SK-N-SH (cell line): ENCODE results near the gene FCHO1. TPM values are rescaled to one million over a fixed set of nuclear protein-coding genes. Genes with fewer than 3 reads are reported as not detected.

Experiments
- CTCF ChIA-PET: fragments of 300-600, 350-600 bp; formaldehyde crosslinking; extraction: SDS; loops from one replicate; lab custom pipeline; 2021; lab: Yijun Ruan, JAX
- POLR2A ChIA-PET: fragments of 350-600 bp; sonication (Branson Sonifier 250); formaldehyde crosslinking; extraction: SDS; loops from one replicate; lab custom pipeline; 2020; ENCODE audit warnings: antibody characterized with exemption, inconsistent platforms; lab: Yijun Ruan, JAX
- DNase-seq: peaks from one replicate; pipeline ENCODE4 v3.0.0; 2012
- H2AFZ ChIP-seq: fragments of 200-600 bp; sonication (generic); 2 replicates; pipeline ENCODE4 v1.8.1; 2016; ENCODE audit warnings: antibody characterized with exemption, mild to moderate bottlenecking, low read depth
- H3F3A ChIP-seq: fragments of 200-600 bp; sonication (generic); replicated peaks from 2 replicates; pipeline ENCODE3; 2016; ENCODE audit warnings: antibody characterized with exemption, mild to moderate bottlenecking; ENCODE audit not compliant: insufficient read depth
- H3K27ac ChIP-seq, 2 experiments: fragments of 200-500 bp in 1 of 2; fragments of 200-600 bp in 1 of 2; sonication (Bioruptor generic) in 1 of 2; sonication (generic), shearing (Covaris generic) in 1 of 2; 2 replicates each; pipeline versions ENCODE4 v1.5.1 to v1.6.1; 2014 to 2016; ENCODE audit warnings: low read depth in 2 of 2, inconsistent platforms in 1 of 2, low read length in 1 of 2, mild to moderate bottlenecking in 1 of 2, mixed read lengths in 1 of 2
- H3K27me3 ChIP-seq: fragments of 200-600 bp; sonication (generic), shearing (Covaris generic); 2 replicates; pipeline ENCODE4 v1.6.1; 2016; ENCODE audit warnings: mixed run types; ENCODE audit not compliant: insufficient read depth
- H3K36me3 ChIP-seq, 2 experiments: fragments of 200-500 bp in 1 of 2; fragments of 200-600 bp in 1 of 2; sonication (Bioruptor generic) in 1 of 2; sonication (generic) in 1 of 2; replicated peaks in 1 of 2; 2 replicates each; pipeline versions ENCODE3 to v1.5.1; 2014 to 2016; ENCODE audit warnings: low read length in 1 of 2, mild to moderate bottlenecking in 1 of 2; ENCODE audit not compliant: insufficient read depth in 2 of 2, control insufficient read depth in 1 of 2
- H3K4me1 ChIP-seq, 2 experiments: fragments of 200-500 bp in 1 of 2; fragments of 200-600 bp in 1 of 2; sonication (Bioruptor generic) in 1 of 2; sonication (generic), shearing (Covaris generic) in 1 of 2; 2 replicates each; pipeline versions ENCODE4 v1.5.1 to v1.6.1; 2014 to 2016; ENCODE audit warnings: low read depth in 1 of 2, low read length in 1 of 2, mixed run types in 1 of 2; ENCODE audit not compliant: insufficient read depth in 2 of 2, control insufficient read depth in 1 of 2
- H3K4me2 ChIP-seq: fragments of 200-600 bp; sonication (generic), shearing (Covaris generic); 2 replicates; pipeline ENCODE4 v1.6.1; 2017; ENCODE audit warnings: mixed run types
- H3K4me3 ChIP-seq, 2 experiments: fragments of 200-500 bp in 1 of 2; fragments of 200-600 bp in 1 of 2; sonication (Bioruptor generic) in 1 of 2; sonication (generic), shearing (Covaris generic) in 1 of 2; 2 replicates each; pipeline versions ENCODE4 v1.5.1 to v1.8.1; 2014 to 2016; ENCODE audit warnings: low read depth in 2 of 2, inconsistent platforms in 1 of 2, low read length in 1 of 2, mild to moderate bottlenecking in 1 of 2, mixed read lengths in 1 of 2, moderate library complexity in 1 of 2
- H3K79me2 ChIP-seq: fragments of 200-600 bp; sonication (generic); 2 replicates; pipeline ENCODE4 v1.8.1; 2017; ENCODE audit warnings: mild to moderate bottlenecking; ENCODE audit not compliant: insufficient read depth
- H3K9ac ChIP-seq: fragments of 200-600 bp; sonication (generic); 2 replicates; pipeline ENCODE4 v1.6.1; 2017; ENCODE audit warnings: mixed run types
- H3K9me2 ChIP-seq: fragments of 200-600 bp; sonication (generic); 2 replicates; pipeline ENCODE4 v1.6.1; 2017; ENCODE audit warnings: mixed run types
- H3K9me3 ChIP-seq: fragments of 200-600 bp; sonication (generic); 2 replicates; pipeline ENCODE4 v1.6.1; 2017; ENCODE audit warnings: mixed run types, mild to moderate bottlenecking, moderate library complexity
- H4K20me1 ChIP-seq: fragments of 200-600 bp; sonication (generic); 2 replicates; pipeline ENCODE4 v1.6.1; 2017; ENCODE audit warnings: mild to moderate bottlenecking, mixed run types; ENCODE audit not compliant: insufficient read depth
- CTCF ChIP-seq: fragments of 200-600 bp; sonication (generic); IDR thresholded peaks from 2 replicates; pipeline ENCODE4 v1.6.1; 2017; ENCODE audit warnings: antibody characterized with exemption, mild to moderate bottlenecking, moderate library complexity
- FOSL2 ChIP-seq: IDR thresholded peaks from 2 replicates; pipeline ENCODE4 v1.4.0; 2012; ENCODE audit warnings: low read depth, mild to moderate bottlenecking, moderate library complexity, borderline replicate concordance
- GATA2 ChIP-seq: sonication (generic); formaldehyde crosslinking; IDR thresholded peaks from 2 replicates; pipeline ENCODE4 v1.5.0; 2020; ENCODE audit warnings: mild to moderate bottlenecking, missing genetic modification reagents
- IRF3 ChIP-seq: fragments of 150-350 bp; IDR thresholded peaks from 2 replicates; pipeline ENCODE4 v1.6.1; 2016; ENCODE audit warnings: mild to moderate bottlenecking, low read depth, low read length
- JUND ChIP-seq: IDR thresholded peaks from 2 replicates; pipeline ENCODE4 v1.4.0; 2012
- MAX ChIP-seq: IDR thresholded peaks from 2 replicates; pipeline ENCODE4 v1.4.0; 2012; ENCODE audit warnings: low read depth
- NFIC ChIP-seq: IDR thresholded peaks from 2 replicates; pipeline ENCODE4 v1.4.0; 2012; ENCODE audit warnings: borderline replicate concordance
- RCOR1 ChIP-seq: fragments of 150-350 bp; IDR thresholded peaks from 2 replicates; pipeline ENCODE4 v1.6.1; 2017; ENCODE audit warnings: antibody characterized with exemption, low read length
- SMC3 ChIP-seq: IDR thresholded peaks from 2 replicates; pipeline ENCODE4 v1.6.1; 2012; ENCODE audit warnings: low read depth, low read length, improper control_type of control experiment
- TAF1 ChIP-seq: IDR thresholded peaks from 2 replicates; pipeline ENCODE4 v1.6.1; 2012; ENCODE audit warnings: low read depth, mild to moderate bottlenecking, low read length, moderate library complexity, borderline replicate concordance
- USF2 ChIP-seq: fragments of 150-350 bp; IDR thresholded peaks from 2 replicates; pipeline ENCODE4 v1.6.1; 2017; ENCODE audit warnings: antibody characterized with exemption, low read length, low read depth, borderline replicate concordance
- WGBS: methylation state at CpG from one replicate; pipeline ENCODE4 v1.1.6; 2017; ENCODE audit warnings: low lambda C conversion rate; 5-methylcytosine and 5-hydroxymethylcytosine counted together
- polyA plus RNA-seq, 3 experiments: library from polyadenylated mRNA; depleted of rRNA; stranded (reverse); fragments of >200 nt; gene quantifications; 2 replicates each; pipeline ENCODE4 v1.2.3, GENCODE V29; 2012

FCHO1 gene
- polyA plus RNA-seq, 1 of the 3 experiments (the other 2 are of a cell fraction) = 0.71 TPM

- no peaks in the 10 kb centered on the region for H3K9me3 ChIP-seq
- H3K27ac ChIP-seq = no peak overlapping the region
- CTCF ChIA-PET = interaction anchor here (1.0 to 1.4 kb wide), 3 partner anchors 11 to 57 kb away, joined by 3 to 4 read pairs (median 3); partner anchors contain the start of gene B3GNT3
- 80% methylated on average over 7 of the region's 7 CpGs for WGBS
- H3K27me3 ChIP-seq = no peaks in the 10 kb centered on the region
- no peak overlapping the region for H3K4me2 ChIP-seq
- H3K4me1 ChIP-seq = no peaks in the 10 kb centered on the region
- H3K9me2 ChIP-seq = no peaks in the 10 kb centered on the region
- H3K36me3 ChIP-seq = peaks cover 7 to 13% of the 10 kb centered on the region in 2 experiments
- peaks cover 1% of the 10 kb centered on the region; the same call in 1 of the 2 replicates for H3K79me2 ChIP-seq
- H3K9ac ChIP-seq = no peak overlapping the region
- POLR2A ChIA-PET = no interaction called here
- DNase-seq = no peak
- H4K20me1 ChIP-seq = peaks cover 7% of the 10 kb centered on the region
- TF ChIP-seq NFIC = no peak
- no peak for TF ChIP-seq JUND
- no peak for TF ChIP-seq TAF1
- H3F3A ChIP-seq = peaks cover 16% of the 10 kb centered on the region
- H3K4me3 ChIP-seq = no peak overlapping the region
- H2AFZ ChIP-seq = no peak overlapping the region
Measured at GRCh38 chr19:17737690-17738153, 13.6 kb upstream of the FCHO1 start.

GRCh38 chr19:17739121-17739875 is 12.0 kb upstream of the FCHO1 start:
- H3K4me1 ChIP-seq = no peaks in the 10 kb centered on the region
- peak; percentile 22 for DNase-seq
- H3F3A ChIP-seq = peaks cover 16% of the 10 kb centered on the region
- POLR2A ChIA-PET = interaction anchor here (0.5 to 0.7 kb wide), 2 partner anchors 32 to 116 kb away, joined by 3 read pairs; no protein-coding TSS in a partner anchor
- no peaks in the 10 kb centered on the region for H4K20me1 ChIP-seq
- no peak overlapping the region for H3K27ac ChIP-seq
- H3K79me2 ChIP-seq = no peaks in the 10 kb centered on the region
- H3K27me3 ChIP-seq = no peaks in the 10 kb centered on the region
- no peaks in the 10 kb centered on the region for H3K9me3 ChIP-seq
- no peak overlapping the region for H2AFZ ChIP-seq
- TF ChIP-seq SMC3 (no peak), CTCF (no peak), RCOR1 (no peak), USF2 (no peak), MAX (no peak), GATA2 (CRISPR knock-in tag) (no peak), IRF3 (no peak), FOSL2 (no peak), TAF1 (no peak)
- CTCF ChIA-PET = interaction anchor here (0.6 to 1.3 kb wide), 3 partner anchors 13 to 120 kb away, joined by 3 to 6 read pairs (median 4); partner anchors contain the start of gene RPL18A
- no peaks in the 10 kb centered on the region for H3K9me2 ChIP-seq
- peaks cover 6 to 7% of the 10 kb centered on the region in 2 experiments for H3K36me3 ChIP-seq
- 91% methylated on average over 17 of the region's 18 CpGs for WGBS
- no peak overlapping the region for H3K4me3 ChIP-seq
- no peak overlapping the region for H3K4me2 ChIP-seq
- no peak overlapping the region for H3K9ac ChIP-seq
